ENCODE measurements around the gene HOXD12. TPM values are rescaled to one million over a fixed set of nuclear protein-coding genes. Genes with fewer than 3 reads are reported as not detected.
A peak's percentile ranks its signal among the peaks of the same experiment; 100 is the strongest.

Gene HOXD12
- total RNA-seq, 2 donors from 2014 or later: not detected

DNA sequence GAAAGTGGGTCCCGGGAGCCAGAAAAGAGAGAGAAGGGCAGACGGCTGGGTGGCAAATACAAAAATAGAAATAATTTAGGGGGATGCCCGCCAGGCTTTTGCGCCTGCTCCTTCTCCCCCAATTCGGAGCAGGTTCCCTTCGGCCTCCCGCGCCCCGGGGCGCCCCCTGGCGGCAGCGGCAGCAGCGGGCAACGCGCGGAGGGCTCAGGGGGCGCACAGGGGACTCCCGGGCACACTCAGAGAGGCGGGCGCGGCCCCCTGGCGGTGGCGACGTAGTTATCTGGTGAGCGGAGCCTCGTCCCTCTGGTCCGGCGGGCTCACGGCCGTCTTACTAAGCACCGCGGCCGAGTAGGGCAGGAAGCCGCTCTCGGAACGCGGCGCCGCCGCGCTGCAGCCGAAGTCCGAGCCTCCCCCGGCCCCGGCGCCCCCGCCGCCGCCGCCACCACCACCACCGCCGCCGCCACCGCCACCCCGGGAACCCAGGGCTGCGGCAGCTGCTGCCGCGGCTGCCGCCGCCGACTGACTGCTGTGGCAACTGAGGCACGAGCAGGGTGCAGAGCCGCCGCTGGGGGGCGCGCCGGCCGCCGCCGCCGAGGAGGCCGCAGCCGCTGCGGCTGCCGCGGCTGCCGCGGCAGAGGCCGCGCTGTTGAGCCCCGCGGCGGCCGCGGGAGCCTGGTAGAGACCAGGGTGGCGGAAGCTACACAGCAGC lies 19.6 kb upstream of the HOXD12 start:
- no peak for DNase-seq (ENCODE audit: low spot score)
- intact Hi-C loops (cut with DNase I): loop anchor here in 1 of 2 donors (10.0 kb wide), 1 partner anchor 395 kb away; no protein-coding TSS in a partner anchor

DNA sequence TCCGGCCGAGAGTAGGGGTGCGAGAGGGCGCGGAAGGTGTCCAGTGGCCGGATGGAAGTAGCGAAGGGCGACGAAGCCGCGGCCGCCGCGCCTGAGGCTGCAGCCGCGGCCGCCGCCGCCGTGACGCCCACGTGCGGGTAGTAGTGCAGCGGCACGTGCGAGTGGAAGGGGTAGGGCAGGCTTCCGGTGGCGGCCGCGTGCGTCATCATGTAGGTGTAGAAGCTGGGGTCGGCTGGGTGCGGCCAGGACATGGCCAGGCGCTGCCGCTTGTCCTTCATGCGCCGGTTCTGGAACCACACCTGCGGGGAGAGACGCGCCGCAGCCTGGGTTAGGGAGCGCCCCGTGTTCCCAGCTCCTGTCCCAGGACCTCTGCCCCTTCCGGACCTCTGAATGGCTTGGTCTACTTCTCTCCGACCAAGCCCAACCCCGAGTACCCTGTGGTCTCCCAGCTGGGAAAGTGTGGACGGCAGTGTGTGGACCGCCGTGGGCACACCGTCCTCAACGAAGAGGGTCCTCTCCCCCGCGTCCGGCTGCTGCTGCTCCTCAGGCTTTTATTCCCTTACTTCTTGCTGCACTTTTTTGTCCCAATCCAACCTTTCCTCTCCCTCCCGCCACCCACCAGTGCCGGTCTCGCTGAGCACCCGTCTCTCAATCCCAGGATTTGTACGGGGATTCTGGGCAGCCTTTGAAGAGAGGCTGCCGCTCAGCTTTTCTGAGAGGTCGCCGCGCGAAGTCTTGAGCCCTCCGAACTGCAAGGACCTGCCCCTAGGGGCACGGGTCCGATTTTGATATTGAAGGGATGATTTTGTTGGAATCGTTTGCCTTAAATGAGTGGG lies 18.8 kb upstream of the HOXD12 start:
- DNase-seq (ENCODE audit: low spot score): no peak

GRCh38 chr2:176081376-176081836 lies 18.2 kb upstream of the HOXD12 start:
- DNase-seq (ENCODE audit: low spot score): no peak
- intact Hi-C loops (cut with DNase I): loop anchor here in 1 of 2 donors (10.0 kb wide), 1 partner anchor 397 kb away; no protein-coding TSS in a partner anchor

More for the DNA sequence above, 18.8 kb upstream of the HOXD12 start:
- intact Hi-C loops (cut with DNase I): loop anchor here in 1 of 2 donors (10.0 kb wide), 1 partner anchor 396 kb away; no protein-coding TSS in a partner anchor

DNA sequence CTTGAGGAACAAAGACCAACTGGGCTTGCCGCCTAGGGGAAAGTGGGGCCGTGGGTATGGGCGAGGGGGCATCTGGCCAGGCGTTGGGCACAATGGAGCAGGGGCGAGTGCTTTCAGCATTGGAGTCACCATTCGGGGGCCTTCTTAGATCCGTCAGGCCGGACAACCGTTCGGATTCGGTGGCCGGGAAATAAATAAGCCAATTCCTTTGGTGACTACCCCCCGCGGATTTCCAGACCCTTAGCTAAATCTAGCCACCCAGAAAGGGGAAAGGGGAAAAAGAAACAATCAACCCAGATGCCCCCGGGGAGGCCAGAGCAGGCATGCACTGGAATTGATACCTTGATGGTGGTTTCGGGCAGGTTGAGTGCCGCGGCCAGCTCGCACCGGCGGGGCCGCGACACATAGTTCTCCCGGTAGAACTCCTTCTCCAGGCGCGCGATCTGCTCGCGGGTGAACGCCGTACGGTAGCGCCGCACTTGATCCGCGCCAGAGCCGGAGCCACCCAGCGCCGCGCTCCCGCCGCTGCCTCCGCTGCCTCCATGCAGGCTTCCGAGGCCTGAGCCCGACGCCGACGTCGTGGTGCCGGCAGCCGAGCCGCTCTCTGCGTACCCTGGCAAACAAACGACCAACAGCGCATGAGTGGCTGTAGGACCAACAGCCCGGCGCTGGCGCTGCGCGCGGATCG lies 17.6 kb upstream of the HOXD12 start:
- DNase-seq (ENCODE audit: low spot score): no peak
- intact Hi-C loops (cut with DNase I): loop anchor here in 1 of 2 donors (10.0 kb wide), 1 partner anchor 397 kb away; no protein-coding TSS in a partner anchor

GRCh38 chr2:176082525-176082823 lies 17.1 kb upstream of the HOXD12 start:
- DNase-seq (ENCODE audit: low spot score): no peak
- intact Hi-C loops (cut with DNase I): loop anchor here in 1 of 2 donors (10.0 kb wide), 1 partner anchor 398 kb away; no protein-coding TSS in a partner anchor

- intact Hi-C loops (cut with DNase I): loop anchor here in 1 of 2 donors (10.0 kb wide), 1 partner anchor 398 kb away; no protein-coding TSS in a partner anchor
- DNase-seq (ENCODE audit: low spot score): no peak
These were observed 16.5 kb upstream of the HOXD12 start for GRCh38 chr2:176082824-176083751.

GRCh38 chr2:176083796-176084261 lies 15.8 kb upstream of the HOXD12 start, which contains the start of gene EVX2:
Gene EVX2, minus strand, starts transcription at chr2:176083962. Its CDS starts 186 bp downstream, at chr2:176083776.
- no peak for DNase-seq (ENCODE audit: low spot score)
- intact Hi-C loops (cut with DNase I): loop anchor here in 1 of 2 donors (10.0 kb wide), 1 partner anchor 399 kb away; no protein-coding TSS in a partner anchor

- DNase-seq (ENCODE audit: low spot score): no peak
- intact Hi-C loops (cut with DNase I): loop anchor here (5.0 to 10.0 kb wide), 2 partner anchors 397 to 400 kb away; no protein-coding TSS in a partner anchor
These were observed 14.9 kb upstream of the HOXD12 start for GRCh38 chr2:176084611-176085119.

DNA sequence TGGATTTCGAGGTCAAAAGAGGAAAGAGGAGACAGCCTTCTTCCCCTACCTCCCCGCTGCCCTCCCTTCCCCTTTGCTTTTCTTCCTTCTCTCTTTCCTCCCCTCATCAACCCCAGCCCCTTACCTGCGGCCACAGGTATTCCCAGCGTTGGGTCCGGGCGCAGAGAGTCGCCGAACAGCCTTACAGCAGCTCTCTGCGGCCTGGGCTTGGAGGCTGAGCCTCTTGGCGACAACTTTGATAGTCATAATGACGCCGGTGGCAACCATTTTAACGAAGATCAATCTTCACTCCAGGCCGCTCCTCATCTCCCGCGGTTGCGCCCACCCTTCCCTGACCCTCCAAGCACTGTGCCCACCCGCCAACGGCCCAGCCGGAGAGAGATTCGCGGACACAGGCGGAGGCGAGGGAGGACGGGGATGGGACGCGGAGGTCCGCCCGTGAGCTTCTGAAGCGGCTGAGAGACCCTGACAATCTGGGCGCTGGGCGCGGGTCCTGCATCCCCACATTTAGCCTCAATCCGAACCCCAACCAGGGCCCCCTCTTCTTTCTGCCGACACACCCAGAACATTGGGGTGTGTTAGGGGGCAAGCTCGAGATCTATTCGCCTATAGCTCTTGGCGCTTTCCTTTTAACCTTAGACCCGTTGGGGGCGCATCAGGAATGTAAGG lies 14.3 kb upstream of the HOXD12 start:
- peak; percentile 78 for DNase-seq (ENCODE audit: low spot score)
- intact Hi-C loops (cut with DNase I): loop anchor here (5.0 to 10.0 kb wide), 2 partner anchors 398 to 400 kb away; no protein-coding TSS in a partner anchor

DNA sequence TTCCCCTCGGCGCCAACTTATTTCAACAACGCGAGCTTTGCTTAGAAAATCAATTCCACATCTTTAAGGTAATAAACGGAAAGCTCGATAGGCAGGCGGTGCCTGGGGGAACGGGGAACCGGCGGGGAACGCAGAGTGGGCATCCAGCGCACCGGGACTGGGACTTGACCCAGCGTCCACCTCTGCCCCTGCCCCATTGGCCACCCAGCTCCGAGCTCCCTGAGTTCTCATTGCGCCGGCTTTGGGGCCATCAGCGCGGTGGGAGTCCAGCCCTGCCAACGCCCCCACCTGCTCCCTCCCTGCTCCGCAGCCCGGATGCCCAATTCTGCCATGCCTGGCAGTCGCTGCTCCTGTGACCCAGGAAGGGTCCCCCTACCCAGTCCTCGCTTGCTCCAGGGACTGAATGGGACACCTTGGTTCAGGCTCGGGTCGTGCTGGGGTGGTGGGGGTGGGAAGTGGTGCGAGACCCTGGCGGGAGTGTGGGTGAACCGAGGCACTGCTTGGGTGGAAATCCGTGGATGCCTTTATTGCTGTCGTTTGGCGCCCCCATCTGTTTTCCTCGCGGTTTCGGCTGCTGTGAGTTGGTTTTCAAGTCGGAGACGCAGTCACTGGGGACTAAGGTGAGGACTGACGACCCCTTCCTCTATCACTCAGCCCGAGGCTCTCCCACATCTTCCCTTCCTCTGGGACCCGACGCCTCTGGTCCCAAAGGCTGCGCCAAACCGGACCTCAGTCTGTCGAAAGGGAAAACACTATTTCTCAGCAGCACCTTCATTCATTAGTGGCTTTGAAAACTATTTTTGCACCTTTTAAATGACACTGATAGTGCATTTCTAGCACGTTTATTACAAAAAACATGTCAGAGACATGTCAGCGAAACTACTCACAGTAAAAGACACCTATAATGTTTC lies 13.5 kb upstream of the HOXD12 start:
- DNase-seq (ENCODE audit: low spot score): peak; percentile 79
- intact Hi-C loops (cut with DNase I): loop anchor here (5.0 to 10.0 kb wide), 2 partner anchors 399 to 401 kb away; no protein-coding TSS in a partner anchor

DNA sequence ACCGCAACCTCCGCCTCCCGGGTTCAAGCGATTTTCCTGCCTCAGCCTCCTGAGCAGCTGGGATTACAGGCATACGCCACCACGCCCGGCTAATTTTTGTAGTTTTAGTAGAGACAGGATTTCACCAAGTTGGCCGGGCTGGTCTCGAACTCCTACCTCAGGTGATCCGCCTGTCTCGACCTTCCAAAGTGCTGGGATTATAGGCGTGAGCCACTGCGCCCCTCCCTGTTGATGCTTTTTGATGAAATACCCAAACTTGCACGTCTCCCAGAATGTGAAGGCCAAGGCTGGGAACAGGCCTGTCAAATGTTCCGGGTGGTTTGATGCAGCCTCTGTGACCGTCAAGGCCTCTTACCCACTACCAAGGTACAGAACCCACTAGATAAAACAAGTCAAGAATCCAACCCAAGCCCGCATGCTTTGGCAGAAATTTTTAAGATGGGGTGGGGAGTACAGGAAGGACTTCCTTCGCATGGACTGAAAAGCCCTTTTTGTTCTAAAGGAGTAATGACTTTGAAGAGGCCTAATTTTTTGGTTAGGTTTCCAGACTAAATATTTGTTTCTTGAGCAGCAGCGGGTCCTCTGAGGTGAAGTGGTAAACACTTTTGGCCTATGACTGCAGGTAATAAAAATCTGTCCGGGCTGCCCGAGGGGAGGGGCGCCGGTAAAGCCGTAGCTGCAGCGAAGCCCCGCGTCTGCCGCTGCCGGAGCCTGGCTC lies 12.1 kb upstream of the HOXD12 start:
- no peak for DNase-seq (ENCODE audit: low spot score)
- intact Hi-C loops (cut with DNase I): loop anchor here (5.0 to 10.0 kb wide), 2 partner anchors 400 to 403 kb away; no protein-coding TSS in a partner anchor

GRCh38 chr2:176088048-176088936 lies 11.3 kb upstream of the HOXD12 start:
- peak; percentile 88 for DNase-seq (ENCODE audit: low spot score)
- intact Hi-C loops (cut with DNase I): loop anchor here (5.0 to 10.0 kb wide), 2 partner anchors 401 to 403 kb away; no protein-coding TSS in a partner anchor

DNA sequence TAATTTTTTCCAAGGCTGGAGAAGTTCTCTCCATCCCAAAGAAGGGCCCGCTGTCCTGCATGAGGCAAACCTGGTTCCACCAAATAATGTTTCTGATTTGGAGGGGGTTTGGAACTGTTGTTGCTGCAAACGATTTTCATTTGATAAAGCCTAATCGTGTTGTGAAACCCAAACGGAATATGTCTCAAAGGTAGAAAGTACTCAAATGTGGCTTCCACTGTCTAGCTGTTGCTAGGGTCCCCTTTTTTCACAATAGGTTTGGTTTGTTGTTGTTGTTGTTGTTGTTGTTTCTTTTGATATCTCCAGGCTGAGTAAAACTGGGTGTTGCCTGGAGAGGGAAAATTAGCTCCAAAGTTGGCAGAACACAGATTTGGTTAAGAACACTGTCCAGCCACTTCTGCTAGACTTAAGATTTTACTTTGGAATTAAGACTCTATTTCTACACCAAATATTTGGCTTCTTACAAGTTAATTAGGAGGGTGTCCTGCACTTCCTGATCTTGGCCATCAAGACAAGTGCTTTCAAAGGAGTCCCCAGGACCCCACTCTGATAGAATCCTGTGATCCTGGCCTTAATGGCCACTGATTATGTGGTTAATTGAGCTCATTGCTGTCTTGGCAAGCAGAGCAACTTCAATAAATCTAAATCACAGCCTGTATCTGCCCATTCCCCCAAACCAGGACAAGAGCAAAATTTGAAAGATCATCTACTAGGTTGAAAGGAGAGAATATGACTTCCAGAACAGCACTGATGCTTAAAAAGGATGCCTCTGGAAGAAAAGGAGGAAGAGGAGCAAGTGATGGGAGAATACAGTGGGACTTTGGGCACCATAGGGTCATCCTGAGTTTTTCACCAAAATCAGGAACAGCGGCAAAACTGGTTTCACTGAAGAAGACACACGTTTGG lies 10.4 kb upstream of the HOXD12 start:
- DNase-seq (ENCODE audit: low spot score): no peak
- intact Hi-C loops (cut with DNase I): loop anchor here (5.0 to 10.0 kb wide), 2 partner anchors 402 to 404 kb away; no protein-coding TSS in a partner anchor
